HG03457 (cell line): Measurements from ENCODE around the gene COL13A1.

Source experiments
- ATAC-seq: cut with Tn5 transposase; IDR thresholded peaks from one replicate; pipeline ENCODE4 v1.9.1; 2021; ENCODE audit warnings: moderate number of reproducible peaks; ENCODE audit not compliant: unreplicated experiment

Gene COL13A1

GRCh38 chr10:69801434-69802315 is at the start of gene COL13A1:
Gene COL13A1 (plus strand): TSS chr10:69801906. CDS start chr10:69802424, 518 bp downstream.
- no peak for ATAC-seq

DNA sequence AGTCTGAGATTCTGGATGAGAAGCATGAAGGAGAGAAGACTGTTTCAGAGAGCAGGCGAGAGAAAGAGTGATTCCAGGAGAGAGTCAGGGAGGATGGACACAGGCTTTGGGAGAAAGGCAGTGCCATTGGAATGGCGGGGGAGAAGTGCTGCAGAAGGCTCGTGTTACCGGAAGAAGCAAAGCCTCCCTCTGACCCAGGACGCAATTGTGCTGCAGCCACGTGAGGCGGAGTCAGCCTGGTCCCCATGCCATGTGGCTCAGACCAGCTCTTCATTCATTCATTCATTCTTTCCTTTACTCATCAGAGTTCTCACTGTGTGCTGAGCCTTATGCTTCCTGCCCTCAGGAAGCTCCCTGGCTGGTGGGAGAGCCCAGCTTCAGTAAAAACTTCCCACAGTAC is 49.2 kb upstream of the COL13A1 start:
- no peak for ATAC-seq

- ATAC-seq = no peak
Measured at GRCh38 chr10:69756279-69756678, 45.4 kb upstream of the COL13A1 start.

DNA sequence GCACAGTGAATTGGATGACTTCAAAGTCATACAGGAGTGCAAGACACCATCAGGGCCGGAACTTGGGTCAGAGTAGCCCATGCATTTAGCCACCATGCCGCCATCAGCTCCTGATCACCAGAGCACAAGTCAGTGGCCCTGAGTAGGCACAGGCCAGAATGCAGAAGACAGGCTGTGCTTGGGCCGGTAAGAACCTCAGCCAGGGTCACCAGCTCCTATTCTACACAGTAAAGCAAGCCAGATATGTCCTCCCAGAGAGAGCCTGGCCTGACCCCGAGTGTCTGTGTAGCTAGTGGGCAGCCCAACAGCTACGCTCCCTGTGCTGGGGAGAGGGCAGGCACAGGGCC is 44.5 kb upstream of the COL13A1 start:
- no peak for ATAC-seq

GRCh38 chr10:69757553-69758309 is 44.0 kb upstream of the COL13A1 start:
- no peak for ATAC-seq

DNA sequence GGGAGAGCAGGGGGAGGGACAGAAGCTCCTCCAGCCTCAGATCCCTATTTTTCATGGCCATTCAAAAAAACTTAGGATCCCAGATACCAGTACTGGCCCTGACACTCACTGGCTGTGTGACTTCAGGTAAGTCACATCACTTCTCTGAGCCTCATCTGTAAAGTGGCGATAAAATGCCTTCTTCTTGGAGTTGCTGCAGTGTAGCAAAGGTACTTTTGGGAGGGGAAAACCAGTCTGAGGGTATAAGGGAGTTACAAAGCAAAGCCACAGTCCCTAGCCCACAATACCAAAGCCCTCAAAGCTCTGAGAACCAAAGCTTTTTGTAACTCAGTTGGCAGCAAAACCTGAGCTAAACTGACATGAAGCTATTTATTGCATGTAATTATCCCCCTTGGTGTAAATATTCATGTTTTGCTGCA is 43.4 kb upstream of the COL13A1 start:
- no peak for ATAC-seq

DNA sequence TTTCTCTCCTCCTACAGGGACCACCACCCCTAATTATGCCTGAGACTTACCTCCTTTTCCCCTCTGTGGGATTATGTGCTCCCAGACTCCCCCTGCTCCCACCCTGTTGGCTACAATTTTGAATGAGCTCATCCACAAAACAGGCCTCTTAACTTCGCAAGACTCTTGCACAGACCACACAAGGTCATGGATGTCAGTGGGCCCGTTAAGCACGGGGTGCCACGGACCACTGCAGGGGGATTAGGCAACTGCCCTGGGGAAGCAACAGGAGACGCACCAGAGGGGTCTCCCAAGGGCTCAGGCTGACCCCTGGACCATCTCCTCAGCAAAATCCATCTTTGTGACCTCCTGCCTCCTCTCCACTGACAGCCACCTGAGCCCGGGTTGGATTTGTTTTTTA is 42.1 kb upstream of the COL13A1 start:
- ATAC-seq = no peak

- ATAC-seq = no peak
Measured at GRCh38 chr10:69760072-69760471, 41.6 kb upstream of the COL13A1 start.

DNA sequence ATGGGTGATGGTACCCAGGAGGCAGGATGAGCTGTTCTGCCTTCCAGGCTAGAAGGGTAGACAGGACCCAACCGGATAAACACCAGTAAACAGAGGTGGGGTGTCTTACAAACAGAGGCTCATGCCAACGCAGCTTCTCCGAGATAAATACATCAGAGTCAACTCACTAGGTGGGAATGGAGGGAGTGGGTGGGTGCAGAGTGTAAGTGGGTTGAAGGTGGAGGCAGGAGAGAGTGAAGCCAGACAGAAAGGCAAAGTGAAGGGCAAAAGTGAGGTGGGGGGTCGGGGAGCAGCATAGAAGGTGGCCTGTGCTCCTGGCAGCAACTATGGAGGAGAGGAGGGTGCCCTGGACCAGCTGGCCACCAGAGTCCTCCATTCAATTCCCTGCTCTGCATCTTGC is 40.4 kb upstream of the COL13A1 start:
- no peak for ATAC-seq

DNA sequence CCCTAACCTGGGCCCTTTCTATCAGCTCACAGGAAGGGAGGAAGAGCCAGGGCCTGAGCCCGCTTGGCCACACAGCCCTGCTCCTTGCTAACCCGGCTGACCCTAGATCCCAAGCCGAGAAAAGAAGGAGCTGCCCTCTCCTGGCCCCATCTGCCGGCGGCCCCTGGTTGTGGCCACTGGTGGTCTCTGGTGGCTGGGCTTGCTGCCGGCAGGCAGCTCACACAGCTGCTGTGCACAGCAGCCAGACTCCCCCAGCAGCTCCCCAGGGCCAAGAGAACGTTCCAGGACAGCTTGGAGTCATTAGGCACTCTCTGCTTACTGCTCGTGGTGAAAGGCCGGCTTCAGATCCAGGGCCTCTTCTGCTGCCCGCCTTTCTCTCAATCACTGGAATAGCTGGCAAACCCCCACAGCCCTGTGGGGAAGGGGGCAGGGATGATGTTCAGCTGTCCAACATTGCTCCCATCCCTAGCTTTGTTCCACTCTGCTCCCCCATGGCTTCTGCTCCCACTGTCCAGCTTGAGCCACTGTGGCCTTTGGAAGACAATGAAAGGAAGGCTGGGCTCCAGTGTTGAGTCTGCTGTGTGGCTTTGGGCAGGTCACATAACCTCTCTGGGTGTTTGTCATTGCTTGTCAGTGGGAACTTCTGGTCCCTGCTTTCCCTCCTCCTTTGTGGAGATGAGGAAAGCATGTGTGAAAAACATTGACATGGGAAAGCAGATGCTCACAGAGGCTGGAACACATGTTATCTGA is 35.4 kb upstream of the COL13A1 start:
- no peak for ATAC-seq

DNA sequence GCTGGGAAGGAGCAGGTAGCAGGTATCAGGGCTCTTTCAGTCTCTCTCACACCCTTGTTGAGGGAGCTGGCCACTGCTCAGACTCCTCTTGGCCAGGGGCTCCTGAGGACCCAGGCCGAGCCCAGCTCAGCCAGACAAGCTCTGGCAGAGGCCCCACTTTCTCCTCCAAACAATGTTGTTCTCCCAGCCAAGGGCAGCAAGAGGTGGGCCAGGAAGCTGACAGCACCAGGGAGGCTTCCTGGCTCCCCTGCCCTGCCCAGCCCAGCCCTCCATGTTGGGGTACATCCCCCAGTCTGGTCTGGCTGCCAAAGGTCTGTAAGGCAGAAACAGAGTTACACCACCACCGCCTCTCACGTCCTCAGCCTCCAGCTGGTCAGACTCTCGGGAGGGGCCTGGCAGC is 33.9 kb upstream of the COL13A1 start:
- no peak for ATAC-seq

- no peak for ATAC-seq
Measured at GRCh38 chr10:69768386-69768785, 33.3 kb upstream of the COL13A1 start.

DNA sequence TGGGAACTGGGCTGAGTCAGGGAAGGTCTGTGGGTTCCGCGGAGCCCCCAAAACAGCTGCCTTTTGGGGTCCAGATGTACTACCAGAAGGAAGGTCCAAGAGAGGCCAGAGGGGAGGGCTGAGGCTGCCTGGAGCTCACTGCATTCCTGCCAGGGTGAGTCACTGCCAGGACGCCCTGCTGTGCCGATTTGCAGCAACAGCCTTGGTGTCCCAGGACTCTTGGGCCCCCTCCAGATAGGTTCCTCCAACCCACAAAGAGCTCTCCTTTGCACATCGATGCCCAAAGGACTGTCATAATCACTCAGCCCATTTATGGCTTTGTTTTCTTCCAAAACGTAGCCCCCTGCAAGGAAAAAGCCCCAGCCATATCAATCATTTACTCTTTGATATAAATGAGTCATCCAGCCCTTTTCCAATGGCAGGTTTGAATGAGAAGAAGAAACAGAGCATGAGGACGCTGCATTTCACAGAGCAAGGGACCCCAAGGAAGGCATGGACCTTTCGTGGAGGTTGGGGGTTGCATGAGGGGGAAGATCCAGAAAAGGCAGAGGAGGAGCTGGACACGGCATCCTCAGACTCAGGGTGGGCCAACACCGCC is 32.2 kb upstream of the COL13A1 start:
- ATAC-seq = no peak

- ATAC-seq = no peak
Measured at GRCh38 chr10:69772933-69773704, 28.6 kb upstream of the COL13A1 start.

DNA sequence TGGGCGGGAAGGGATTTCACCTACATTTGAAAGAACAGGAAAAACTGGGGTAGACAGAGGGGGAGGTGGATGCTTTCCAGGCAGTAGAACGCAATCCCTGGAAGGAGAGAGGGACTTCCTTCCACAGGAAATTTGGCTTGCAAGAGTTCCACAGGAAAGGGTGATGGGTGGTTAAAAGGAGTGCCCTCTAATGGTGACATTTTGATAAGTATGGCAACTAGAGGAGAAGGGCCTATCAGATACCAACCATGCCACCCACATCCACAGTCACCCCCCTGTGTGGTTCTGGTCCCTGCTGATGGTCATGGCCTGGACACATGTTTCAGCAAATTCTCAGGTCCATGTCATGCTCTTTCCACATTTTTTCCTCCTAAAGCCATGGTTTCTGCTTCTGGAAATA is 27.1 kb upstream of the COL13A1 start:
- ATAC-seq = no peak

- no peak for ATAC-seq
Measured at GRCh38 chr10:69780077-69780476, 21.6 kb upstream of the COL13A1 start.

- no peak for ATAC-seq
Measured at GRCh38 chr10:69781576-69781975, 20.1 kb upstream of the COL13A1 start.

DNA sequence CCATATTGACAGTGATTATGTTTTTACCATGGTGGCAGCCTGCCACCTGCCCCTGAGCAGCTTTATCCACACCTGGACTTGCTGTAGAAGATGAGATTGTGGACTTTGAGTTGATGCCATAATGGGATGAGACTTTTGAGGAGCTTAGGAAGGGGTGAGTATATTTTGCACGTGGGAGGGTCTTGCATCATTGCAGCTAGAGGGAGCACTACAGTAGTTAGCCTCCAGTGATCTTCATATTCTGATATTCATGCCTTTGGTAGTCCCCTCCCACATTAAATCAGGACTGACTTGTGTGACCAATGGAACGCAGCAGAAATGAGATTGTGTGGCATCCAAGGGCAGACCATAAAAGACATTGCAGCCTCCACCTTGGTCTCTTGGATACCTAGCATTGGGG is 18.2 kb upstream of the COL13A1 start:
- no peak for ATAC-seq

GRCh38 chr10:69786791-69787190 is 14.9 kb upstream of the COL13A1 start:
- ATAC-seq = no peak

DNA sequence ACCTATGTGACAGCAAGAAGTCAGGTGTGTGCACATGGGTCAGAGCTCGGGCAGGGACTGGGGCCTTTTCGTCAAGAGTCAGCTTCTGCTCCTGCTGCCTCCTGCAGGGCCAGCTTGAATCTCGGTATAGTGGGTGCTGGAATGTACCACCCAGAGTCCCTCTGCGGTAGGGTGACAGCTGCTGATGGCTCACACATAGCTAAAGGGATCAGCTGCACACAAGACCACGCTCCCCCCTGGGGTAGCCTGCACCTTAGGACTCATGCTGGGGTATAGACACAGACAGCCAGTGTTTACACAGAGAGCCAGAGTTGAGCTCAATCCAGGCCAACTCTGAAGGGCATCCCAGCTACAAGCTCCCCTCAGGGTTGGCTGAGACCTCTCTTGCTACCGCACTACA is 14.0 kb upstream of the COL13A1 start:
- ATAC-seq = no peak
